ENCODE results near the gene PTRH1.

The PTRH1 gene

DNA sequence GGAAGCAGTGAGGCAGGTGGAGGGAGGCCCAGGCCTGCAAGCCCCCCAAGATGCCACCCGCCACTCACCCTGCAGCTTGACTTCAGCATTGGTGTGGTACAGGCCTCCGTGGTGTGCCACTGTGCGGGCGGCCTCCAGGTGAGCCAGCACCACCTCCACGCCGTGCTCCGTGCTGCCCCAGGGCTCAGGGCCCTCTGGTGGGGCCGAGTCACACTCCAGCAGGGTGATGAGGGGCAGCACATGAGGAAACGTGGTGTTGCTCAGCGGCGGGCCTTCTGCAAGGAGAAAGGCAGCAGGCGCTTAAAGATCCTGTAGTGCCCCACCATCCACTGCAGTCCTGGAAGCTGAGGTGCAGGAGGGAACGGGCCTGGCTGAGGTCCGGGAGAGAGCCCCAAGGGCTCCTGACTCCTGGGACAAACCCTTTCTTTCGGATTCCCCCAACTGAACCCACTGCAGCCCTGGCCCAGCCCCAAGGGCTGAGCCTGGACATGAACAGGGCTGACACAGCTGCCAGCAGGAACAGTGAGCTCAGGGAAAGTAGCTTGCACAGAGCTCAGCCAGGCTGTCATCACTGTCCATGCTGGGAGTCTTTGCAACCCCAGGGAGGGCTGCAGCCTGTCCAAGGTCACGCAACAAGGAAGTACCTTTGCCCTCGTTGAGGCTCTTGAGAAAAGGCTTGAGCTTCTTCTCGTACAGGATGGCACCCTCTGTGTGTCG lies 24.3 kb upstream of the PTRH1 start:
- DNase-seq = no peak

DNA sequence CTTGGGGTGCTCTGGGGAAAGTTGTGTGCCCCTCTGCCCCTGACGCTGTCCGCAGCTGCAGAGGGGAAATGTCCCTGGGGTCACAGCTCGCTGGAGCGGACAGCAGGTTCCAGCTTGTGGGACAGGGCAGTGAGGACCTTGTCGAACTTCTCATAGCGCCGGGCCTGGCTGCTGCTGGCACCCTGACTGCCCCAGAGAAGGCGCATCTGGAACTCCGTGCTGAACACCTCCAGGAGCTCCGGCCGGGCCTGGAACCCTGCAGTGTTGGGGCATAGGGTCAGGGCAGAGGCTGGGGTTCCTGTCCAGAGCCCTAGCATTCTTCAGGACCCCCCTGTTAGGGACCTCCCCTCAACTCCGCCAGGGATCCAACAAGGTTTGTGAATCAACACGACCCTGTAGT lies 23.2 kb upstream of the PTRH1 start:
- DNase-seq = no peak

DNA sequence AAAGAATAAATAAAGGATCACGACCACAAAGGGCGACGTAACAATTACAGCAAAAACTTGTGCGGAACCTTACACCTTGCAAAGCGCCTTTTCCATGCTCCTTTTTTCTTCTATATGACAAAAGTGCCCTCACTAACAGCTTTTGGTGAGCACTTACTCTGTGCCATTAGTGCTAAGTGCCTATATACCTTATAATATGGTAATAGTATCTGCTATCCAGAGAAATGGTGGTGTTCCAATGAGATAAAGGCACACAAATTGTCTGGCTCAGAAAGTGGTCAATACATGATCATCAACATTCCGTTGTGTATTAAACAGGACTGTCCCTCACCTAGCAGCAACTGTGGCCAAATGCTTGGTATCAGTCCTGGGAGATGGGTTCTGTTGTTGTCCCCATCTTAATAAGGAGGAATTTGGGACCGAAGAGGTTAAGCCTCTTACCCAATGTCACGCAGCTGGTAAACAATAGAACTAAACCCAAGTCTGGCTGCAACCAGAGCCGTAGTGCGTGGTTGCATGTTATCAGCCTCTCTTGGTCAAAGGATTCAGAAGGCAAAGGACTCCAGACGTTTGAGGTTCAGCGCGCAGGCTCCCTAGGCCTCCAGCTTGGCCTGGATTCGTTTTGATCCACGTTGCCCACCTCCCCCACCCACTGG lies 20.2 kb upstream of the PTRH1 start:
- no peak for DNase-seq

- DNase-seq = peak; percentile 93
Observed at GRCh38 chr9:127734747-127735529, 19.5 kb upstream of the PTRH1 start, which contains the start of gene TOR2A. TOR2A (minus strand) TSS chr9:127735294; CDS start chr9:127735270, 24 bp downstream.

DNA sequence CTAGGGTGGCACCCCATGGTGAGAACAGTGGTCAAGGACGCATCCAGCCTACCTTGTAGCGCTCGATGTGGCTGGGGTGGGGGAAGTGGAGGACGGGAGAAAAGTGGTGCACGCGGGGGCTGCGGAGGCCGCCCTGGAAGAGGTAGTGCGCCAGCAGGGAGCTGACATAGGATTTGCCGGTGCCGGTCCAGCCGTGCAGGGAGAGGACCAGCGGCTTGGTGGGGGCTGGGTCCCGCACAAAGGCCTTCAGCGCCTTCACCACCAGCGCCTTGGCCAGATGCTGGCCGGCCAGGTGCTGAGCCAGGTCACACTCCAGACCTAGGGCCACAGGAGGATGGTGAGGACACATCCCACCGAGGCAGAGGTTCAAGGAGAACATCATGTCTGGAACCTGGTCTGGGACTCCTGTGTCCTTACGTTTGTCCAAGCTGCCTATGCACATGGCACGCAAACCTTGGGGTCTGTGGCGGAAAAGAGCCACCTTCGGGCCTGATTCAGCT lies 18.8 kb upstream of the PTRH1 start:
- DNase-seq = no peak

- DNase-seq = no peak
Observed at GRCh38 chr9:127733614-127734013, 18.2 kb upstream of the PTRH1 start.

GRCh38 chr9:127732444-127732843 lies 17.0 kb upstream of the PTRH1 start:
- no peak for DNase-seq

GRCh38 chr9:127731938-127732337 lies 16.5 kb upstream of the PTRH1 start:
- DNase-seq = no peak

GRCh38 chr9:127730799-127731410 lies 15.4 kb upstream of the PTRH1 start:
- DNase-seq = no peak

- DNase-seq = no peak
Observed at GRCh38 chr9:127730262-127730661, 14.8 kb upstream of the PTRH1 start.

DNA sequence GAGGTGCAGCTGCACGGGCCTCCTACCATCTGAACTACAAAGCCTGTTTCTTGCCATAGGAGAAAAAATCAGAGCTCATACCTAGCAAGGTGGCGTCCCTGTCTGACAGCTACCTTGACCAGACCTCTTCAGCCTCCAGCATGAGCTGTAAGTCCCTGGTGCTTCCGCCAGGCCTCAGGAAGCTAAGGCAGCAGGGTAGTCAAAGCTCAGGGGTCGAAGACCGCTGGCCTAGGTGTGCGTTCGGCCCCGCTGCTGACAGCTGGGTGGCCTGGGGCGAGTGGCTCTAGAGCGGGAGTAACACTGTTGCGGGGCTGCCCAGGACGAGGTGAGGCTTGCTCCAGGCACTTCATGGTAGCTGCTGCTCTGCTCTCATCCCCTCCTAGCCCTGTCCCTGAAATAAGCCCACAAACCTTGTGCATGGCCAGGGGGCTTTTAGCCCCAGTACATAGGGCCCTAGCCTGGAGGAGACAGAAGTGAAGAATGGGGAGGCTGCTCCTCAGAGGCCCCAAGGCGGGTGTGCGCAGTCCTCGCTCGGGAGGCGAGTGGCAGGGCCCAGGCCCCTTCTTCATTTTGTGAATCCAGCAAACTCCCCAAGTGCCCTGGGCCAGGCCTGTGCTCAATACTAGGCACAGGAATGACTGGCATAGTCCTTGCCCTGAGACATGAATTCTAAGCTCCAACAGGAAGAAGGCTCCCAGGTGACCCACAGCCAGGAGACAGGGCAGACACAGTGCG lies 14.2 kb upstream of the PTRH1 start:
- no peak for DNase-seq

- no peak for DNase-seq
Observed at GRCh38 chr9:127728808-127729207, 13.3 kb upstream of the PTRH1 start.

DNA sequence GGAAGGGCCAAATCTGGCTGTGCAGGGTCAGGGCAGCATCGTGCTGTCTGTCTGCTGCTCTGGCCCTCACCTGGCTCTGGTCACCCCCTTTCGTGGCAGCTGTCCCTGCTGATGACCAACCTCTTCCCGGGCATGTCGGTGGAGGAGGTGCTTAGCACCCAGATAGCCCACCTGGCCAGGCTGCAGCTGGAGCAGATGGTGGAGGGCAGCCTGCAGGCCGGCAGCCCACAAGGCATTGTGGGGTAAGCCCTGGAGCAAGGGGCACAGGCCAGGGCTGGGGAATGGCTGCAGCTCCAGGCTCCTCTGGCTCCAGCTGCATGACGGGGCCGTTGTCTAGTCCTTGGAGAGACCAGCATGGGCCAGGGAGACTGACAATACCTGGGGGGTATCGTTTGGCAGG lies 11.4 kb upstream of the PTRH1 start:
- DNase-seq = no peak

DNA sequence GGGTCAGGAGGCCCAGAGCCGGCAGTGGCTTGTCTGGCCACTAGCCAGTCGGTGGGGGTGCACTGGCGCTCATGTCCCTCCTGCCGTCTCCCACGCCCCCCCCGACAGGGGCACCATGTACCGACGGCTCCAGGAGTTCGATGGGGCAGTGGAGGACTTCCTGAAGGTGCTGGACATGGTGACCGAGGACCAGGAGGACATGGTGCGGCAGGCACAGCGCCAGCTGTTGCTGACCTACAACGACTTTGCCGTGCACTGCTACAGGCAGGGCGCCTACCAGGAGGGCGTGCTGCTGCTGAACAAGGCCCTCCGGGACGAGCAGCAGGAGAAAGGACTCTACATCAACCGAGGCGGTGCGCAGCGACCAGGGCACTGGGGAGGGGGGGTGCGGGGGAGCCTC lies 8.5 kb upstream of the PTRH1 start:
- no peak for DNase-seq

GRCh38 chr9:127723444-127723843 lies 8.0 kb upstream of the PTRH1 start:
- no peak for DNase-seq

GRCh38 chr9:127723013-127723412 lies 7.5 kb upstream of the PTRH1 start:
- no peak for DNase-seq

- DNase-seq = no peak
Observed at GRCh38 chr9:127722055-127722745, 6.7 kb upstream of the PTRH1 start.

GRCh38 chr9:127721391-127721821 lies 5.9 kb upstream of the PTRH1 start:
- DNase-seq = no peak

DNA sequence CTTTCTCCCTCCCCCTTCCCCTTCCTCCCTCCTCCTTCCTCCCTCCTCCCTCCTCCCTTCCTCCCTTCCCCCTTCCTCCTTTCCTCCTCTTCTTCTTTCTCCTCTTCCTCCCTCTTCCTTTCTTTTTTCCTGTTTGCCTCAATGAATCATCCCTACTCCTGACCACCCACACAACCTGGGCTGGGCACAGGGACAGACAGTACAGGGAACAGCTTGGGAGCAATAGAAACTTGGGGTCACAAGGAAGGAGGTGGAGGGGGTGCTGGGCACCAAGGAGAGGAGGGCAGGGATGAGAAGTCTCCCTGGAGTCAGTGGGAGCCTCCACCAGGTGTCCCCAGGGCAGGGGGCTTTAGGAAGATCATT lies 5.4 kb upstream of the PTRH1 start:
- DNase-seq = no peak

DNA sequence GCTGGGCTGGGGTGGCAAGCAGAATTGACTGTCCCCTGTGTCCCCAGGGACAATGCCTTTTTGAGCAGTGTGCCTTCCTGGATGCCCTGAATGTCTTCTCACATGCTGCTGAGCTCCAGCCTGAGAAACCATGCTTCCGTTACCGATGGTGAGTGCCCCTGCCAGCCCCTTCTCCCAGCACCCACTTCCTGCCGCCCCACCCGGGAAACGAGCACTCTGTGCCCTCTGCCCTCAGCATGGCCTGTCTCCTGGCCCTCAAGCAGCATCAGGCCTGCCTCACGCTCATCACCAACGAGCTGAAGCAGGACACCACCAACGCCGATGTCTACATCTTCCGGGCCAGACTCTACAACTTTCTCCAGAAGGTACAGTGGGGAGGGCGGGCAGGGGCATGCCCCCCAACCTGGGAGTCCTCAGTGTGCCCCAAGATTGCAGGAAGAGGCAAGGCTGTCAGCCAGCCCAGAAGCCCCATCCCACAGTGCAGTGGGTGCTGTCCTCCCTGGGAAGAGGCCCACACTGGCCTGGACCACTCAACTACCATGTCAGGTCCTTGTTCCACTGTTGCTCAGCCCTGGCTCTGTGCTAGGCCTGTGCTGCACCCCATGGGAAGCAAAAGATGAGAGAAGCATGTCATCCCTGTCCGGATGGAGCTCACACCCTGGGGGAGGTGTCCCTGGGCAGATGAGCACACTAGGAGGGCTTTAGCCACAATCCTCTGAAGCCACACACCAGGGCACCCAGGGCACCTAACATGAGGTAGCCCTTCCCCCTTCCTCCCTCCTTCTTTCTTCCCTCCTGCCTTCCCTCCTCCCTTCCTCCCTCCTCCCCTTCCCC lies 4.8 kb upstream of the PTRH1 start:
- DNase-seq = no peak

DNA sequence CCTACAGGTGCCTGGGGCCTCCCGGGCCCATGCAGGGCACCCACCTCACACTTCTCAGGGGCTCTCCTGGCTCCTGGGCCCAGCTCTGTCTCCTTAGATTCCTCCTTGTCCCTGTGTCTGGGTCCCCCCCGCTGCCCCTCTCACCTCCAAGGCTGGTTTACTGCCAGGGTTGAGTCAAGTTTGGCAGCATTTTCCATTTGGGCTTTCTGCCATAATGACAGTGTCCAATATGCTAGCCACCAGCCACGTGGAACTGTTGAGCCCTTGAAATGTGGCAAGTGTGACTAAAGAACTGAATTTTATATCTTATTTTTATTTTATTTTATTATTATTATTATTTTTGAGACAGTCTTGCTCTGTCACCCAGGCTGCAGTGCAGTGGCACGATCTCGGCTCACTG lies 2.3 kb upstream of the PTRH1 start:
- DNase-seq = no peak
